Esophagus squamous epithelium (tissue), 5 donors: Measurements from ENCODE around the gene VSX2. TPM values are rescaled to one million over a fixed set of nuclear protein-coding genes. Genes with fewer than 3 reads are reported as not detected.
"Not testable (repeated sequence)": the region's sequence is repeated elsewhere in the genome, so short reads cannot be mapped to it uniquely, and the experiment has no call there.

Experiments used
- DNase-seq: peaks from one replicate; lab custom pipeline; 2025; lab: John Stamatoyannopoulos, UW
- H3K27ac ChIP-seq, 4 donors: fragments of 200-600 bp; sonication (generic); one replicate each; pipeline ENCODE4 v1.5.1; 2016 to 2019; ENCODE audit warnings: mild to moderate bottlenecking in 1 of 4
- H3K27me3 ChIP-seq, 4 donors: fragments of 200-600 bp; sonication (generic); 1 replicate in 3 of 4; 2 replicates in 1 of 4; pipeline versions ENCODE4 v1.5.1 to v1.6.0; 2017 to 2021; ENCODE audit warnings: antibody characterized with exemption in 1 of 4
- H3K36me3 ChIP-seq, 3 donors: fragments of 200-600 bp; sonication (generic); one replicate each; pipeline ENCODE4 v1.5.1; 2016 to 2019
- H3K4me1 ChIP-seq, 3 donors: fragments of 200-600 bp; sonication (generic); one replicate each; pipeline ENCODE4 v1.5.1; 2017 to 2019
- H3K4me3 ChIP-seq, 4 donors: fragments of 200-600 bp; sonication (generic); 1 replicate in 3 of 4; 2 replicates in 1 of 4; pipeline ENCODE4 v1.5.1; 2016 to 2019; ENCODE audit warnings: mild to moderate bottlenecking in 2 of 4, moderate library complexity in 1 of 4
- H3K9me3 ChIP-seq, 3 donors: fragments of 200-600 bp; sonication (generic); one replicate each; pipeline ENCODE4 v1.5.1; 2016 to 2019
- POLR2A ChIP-seq, 4 donors: fragments of 450-650 bp; IDR thresholded peaks; one replicate each; pipeline ENCODE4 v1.6.1; 2017; ENCODE audit warnings: antibody characterized with exemption in 4 of 4, mild to moderate bottlenecking in 4 of 4, moderate library complexity in 3 of 4
- WGBS, 2 donors: methylation state at CpG; one replicate each; pipeline ENCODE4 v1.1.5; 2018; 5-methylcytosine and 5-hydroxymethylcytosine counted together
- intact Hi-C: fragments of 100-400 bp; cut with DNase I; formaldehyde crosslinking; loops from one replicate; pipeline ENCODE4 v1.15.0; 2022
- total RNA-seq, 4 donors: library from RNA; depleted of rRNA; stranded (reverse); fragments of >200 nt; gene quantifications; one replicate each; pipeline ENCODE4 v1.1.0, GENCODE V29; 2016
- TF ChIP-seq, protein P1 (sequence below), 6 experiments: fragments of 450-650 bp in 4 of 6; fragments of 200-600 bp in 2 of 6; sonication (generic) in 2 of 6; IDR thresholded peaks; one replicate each; pipeline ENCODE4 v1.5.1; 2016 to 2019; ENCODE audit warnings: antibody characterized with exemption in 6 of 6, mild to moderate bottlenecking in 4 of 6, moderate library complexity in 4 of 6
- donor health status: DM: yes; HTN: yes; CAD: no.

The VSX2 gene
- total RNA-seq, 4 donors from 2014 or later: not detected

DNA sequence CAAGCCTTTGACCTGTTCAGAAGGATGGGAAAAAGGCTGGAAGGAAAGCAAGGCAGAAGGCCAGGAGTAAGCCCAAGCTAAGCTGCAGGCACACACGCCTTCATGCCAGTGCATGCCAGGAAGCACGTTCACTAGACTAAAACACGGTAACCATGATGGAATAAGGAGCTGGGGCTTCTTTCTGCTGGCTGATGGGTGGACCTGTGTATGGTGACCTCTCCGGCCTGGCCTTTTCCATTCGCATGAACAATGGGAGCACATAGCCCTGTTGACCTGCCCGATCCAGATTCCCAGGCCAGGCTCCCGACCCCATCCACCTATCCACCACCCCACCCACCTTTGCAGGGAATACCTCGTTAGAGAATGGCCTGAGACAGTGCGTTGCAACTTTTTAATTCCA lies 22.8 kb downstream of the VSX2 start:
- DNase-seq: no peak
- H3K27ac ChIP-seq: peak overlapping the region in 1 of 4 donors; percentile 46
- no peaks in the 10 kb centered on the region for H3K9me3 ChIP-seq
- no peaks in the 10 kb centered on the region for H3K36me3 ChIP-seq
- TF ChIP-seq POLR2A (IDR thresholded peaks at IDR 0.05): no peak
- TF ChIP-seq, protein P1, sequence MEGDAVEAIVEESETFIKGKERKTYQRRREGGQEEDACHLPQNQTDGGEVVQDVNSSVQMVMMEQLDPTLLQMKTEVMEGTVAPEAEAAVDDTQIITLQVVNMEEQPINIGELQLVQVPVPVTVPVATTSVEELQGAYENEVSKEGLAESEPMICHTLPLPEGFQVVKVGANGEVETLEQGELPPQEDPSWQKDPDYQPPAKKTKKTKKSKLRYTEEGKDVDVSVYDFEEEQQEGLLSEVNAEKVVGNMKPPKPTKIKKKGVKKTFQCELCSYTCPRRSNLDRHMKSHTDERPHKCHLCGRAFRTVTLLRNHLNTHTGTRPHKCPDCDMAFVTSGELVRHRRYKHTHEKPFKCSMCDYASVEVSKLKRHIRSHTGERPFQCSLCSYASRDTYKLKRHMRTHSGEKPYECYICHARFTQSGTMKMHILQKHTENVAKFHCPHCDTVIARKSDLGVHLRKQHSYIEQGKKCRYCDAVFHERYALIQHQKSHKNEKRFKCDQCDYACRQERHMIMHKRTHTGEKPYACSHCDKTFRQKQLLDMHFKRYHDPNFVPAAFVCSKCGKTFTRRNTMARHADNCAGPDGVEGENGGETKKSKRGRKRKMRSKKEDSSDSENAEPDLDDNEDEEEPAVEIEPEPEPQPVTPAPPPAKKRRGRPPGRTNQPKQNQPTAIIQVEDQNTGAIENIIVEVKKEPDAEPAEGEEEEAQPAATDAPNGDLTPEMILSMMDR (IDR thresholded peaks at IDR 0.05): no peak
- H3K4me3 ChIP-seq: no peak overlapping the region
- WGBS, 2 donors: 68 to 75% methylated on average over 9 of the region's 9 CpGs
- intact Hi-C loops: no loop called here
- peaks cover 0 to 16% (median 0%) of the 10 kb centered on the region in 4 donors for H3K27me3 ChIP-seq
- peaks cover 0 to 38% (median 20%) of the 10 kb centered on the region in 3 donors for H3K4me1 ChIP-seq

DNA sequence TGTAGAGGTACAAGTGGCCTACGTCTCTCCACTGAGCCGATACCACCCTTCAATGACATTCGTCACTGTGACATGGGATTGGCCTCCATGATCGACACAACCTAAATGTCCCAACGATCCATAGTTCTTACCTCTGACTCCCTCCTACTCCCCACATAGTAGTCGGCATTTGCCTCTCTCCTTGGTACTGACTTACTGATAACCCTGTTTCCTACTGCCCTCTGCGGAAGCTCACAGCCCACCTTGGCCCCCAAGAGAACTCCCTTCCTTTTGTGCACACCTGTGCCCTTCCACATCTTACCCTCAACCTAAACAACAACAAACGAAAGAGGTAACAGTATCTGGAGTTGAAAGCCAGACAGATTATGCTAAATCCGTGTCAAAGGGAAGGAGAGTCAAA lies 23.9 kb downstream of the VSX2 start:
- DNase-seq: no peak
- intact Hi-C loops: no loop called here
- Histone ChIP-seq H3K9me3 (no peaks in the 10 kb centered on the region), H3K36me3 (no peaks in the 10 kb centered on the region), H3K27ac (no peak overlapping the region), H3K4me3 (no peak overlapping the region), H3K4me1 (peaks cover 0 to 27% (median 12%) of the 10 kb centered on the region in 3 donors), H3K27me3 (peaks cover 0 to 8% (median 0%) of the 10 kb centered on the region in 4 donors)
- TF ChIP-seq POLR2A (IDR thresholded peaks at IDR 0.05): no peak
- TF ChIP-seq, protein P1 (IDR thresholded peaks at IDR 0.05): no peak
- 76 to 82% methylated on average over 7 to 9 of the region's 9 CpGs for WGBS, 2 donors

DNA sequence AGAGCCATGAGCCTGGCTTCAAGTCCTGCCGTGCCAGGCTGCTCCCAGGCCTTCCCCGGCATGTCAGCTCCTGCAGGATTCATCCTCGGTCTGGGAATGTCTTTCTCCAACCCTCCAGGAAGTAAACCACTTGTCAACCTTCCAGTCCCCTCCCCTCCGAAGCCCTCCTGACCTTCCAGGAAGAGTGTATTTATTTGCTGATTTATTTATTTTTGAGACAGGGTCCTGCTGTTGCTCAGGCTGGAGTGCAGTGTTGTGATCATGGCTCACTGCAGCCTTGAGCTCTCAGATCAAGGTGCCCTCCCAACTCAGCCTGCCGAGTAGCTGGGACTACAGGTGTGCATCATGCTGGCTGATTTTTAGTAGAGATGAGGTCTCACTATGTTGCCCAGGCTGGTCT lies 24.7 kb downstream of the VSX2 start:
- intact Hi-C loops: no loop called here

DNA sequence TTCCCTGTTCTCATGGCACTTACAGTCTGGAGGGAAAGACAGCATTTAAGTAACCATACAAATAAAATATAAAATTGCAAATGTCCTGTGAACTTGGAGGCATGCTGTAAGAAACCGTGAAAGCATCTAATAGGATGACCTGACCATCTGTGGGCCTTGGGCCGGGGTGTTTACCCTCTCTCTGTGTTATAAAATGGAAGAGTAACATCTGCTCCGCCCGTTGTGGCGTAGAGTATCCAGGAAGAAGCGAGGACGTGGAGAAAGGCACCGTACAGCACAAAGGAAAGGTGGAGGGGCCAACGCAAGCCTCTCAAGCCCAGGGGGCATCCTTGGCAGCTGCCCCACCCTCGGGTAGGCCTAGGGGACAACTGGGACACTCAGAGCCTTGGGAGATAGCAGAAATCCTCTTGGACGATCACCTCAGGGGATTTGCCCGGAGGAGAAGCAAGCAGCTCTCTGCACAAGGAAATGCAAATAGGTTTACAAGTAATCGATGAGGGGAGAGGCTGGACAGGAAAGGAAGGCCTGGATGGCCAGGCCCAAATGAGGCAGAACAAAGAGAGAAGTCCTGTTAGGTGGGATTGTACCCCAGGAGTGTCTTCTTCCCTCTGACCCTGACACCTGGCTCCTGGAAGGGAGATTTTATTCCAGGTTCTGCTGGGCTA lies 26.2 kb downstream of the VSX2 start:
- intact Hi-C loops: no loop called here
- Histone ChIP-seq H3K4me1 (peaks cover 0 to 24% (median 8%) of the 10 kb centered on the region in 3 donors), H3K36me3 (no peaks in the 10 kb centered on the region), H3K9me3 (no peaks in the 10 kb centered on the region), H3K4me3 (no peak overlapping the region), H3K27me3 (no peaks in the 10 kb centered on the region), H3K27ac (no peak overlapping the region)
- TF ChIP-seq POLR2A (IDR thresholded peaks at IDR 0.05): no peak
- TF ChIP-seq, protein P1 (IDR thresholded peaks at IDR 0.05): no peak
- DNase-seq: no peak
- WGBS, 2 donors: 65 to 70% methylated on average over 13 of the region's 13 CpGs

More for the DNA sequence above, 24.7 kb downstream of the VSX2 start:
- Histone ChIP-seq H3K9me3 (no peaks in the 10 kb centered on the region), H3K4me1 (peaks cover 0 to 23% (median 8%) of the 10 kb centered on the region in 3 donors), H3K36me3 (no peaks in the 10 kb centered on the region), H3K4me3 (no peak overlapping the region), H3K27me3 (peaks cover 0 to 2% (median 0%) of the 10 kb centered on the region in 4 donors), H3K27ac (no peak overlapping the region)
- no peak for TF ChIP-seq POLR2A (IDR thresholded peaks at IDR 0.05)
- TF ChIP-seq, protein P1 (IDR thresholded peaks at IDR 0.05): no peak
- no peak for DNase-seq
- 32 to 47% methylated on average over 4 to 5 of the region's 5 CpGs for WGBS, 2 donors

DNA sequence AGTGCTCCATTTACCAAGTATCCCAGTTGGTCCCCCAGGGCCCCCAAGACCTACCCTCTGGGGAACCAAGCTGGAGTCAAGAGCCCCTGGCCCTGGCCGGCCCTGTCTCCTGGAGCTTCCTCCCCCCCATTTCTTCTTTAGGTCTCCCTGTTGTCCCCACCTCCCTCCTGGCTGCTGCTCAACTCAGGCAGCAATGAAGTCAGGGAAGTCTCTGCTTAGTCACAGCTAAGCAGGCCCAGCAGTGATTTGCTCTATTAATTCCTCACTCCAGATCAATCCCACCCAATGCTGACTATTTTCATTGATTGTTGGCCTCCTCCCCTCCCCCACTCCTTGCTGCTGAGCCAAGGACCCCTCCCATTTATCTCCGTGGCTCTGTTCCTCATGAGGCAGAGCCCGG lies 28.3 kb downstream of the VSX2 start:
- peaks cover 0 to 7% (median 0%) of the 10 kb centered on the region in 3 donors for H3K4me1 ChIP-seq
- 57% methylated on average over 3 of the region's 3 CpGs for WGBS, 2 donors

DNA sequence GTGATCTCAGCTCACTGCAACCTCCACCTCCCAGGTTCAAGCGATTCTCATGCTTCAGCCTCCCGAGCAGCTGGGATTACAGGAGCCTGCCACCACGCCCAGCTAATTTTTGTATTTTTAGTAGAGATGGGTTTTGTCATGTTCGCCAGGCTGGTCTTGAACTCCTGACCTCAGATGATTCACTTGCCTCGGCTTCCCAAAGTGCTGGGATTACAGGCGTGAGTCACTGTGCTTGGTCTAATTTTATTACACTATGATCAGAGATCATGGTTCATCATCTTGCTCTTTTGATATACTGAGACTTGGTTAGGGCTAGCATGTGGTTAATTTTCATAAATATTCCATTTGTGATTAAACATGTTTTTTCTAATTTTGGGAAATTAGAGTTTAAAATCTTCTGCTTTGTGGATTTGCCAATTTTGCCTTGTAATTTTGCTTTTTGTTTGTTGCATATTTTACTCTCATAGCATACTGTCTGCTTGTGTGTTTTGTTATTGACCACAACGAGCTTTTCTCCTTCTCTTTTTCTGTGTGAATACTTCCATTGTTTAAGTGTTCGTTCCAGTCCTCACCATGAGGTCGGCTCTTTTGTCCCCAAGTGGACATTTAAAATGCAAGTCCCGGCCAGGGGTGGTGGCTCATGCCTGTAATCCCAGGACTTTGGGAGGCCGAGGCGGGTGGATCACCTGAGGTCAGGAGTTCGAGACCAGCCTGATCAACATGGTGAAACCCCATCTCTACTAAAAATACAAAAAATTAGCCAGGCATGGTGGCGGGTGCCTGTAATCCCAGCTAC lies 31.3 kb downstream of the VSX2 start:
- H3K4me1 ChIP-seq: peaks cover 0 to 11% (median 0%) of the 10 kb centered on the region in 3 donors
- H3K27me3 ChIP-seq, H3K36me3 ChIP-seq, DNase-seq, H3K27ac ChIP-seq, H3K4me3 ChIP-seq, intact Hi-C loops, H3K9me3 ChIP-seq: not testable (repeated sequence)
- 28 to 51% methylated on average over 8 to 10 of the region's 14 CpGs for WGBS, 2 donors

More for the DNA sequence above, 28.3 kb downstream of the VSX2 start:
- no peaks in the 10 kb centered on the region for H3K36me3 ChIP-seq
- H3K27ac ChIP-seq: no peak overlapping the region
- TF ChIP-seq, protein P1 (IDR thresholded peaks at IDR 0.05): no peak
- no peak for TF ChIP-seq POLR2A (IDR thresholded peaks at IDR 0.05)
- no peak overlapping the region for H3K4me3 ChIP-seq
- intact Hi-C loops: no loop called here
- DNase-seq: no peak
- peaks cover 0 to 5% (median 0%) of the 10 kb centered on the region in 4 donors for H3K27me3 ChIP-seq
- H3K9me3 ChIP-seq: no peaks in the 10 kb centered on the region
